HepG2 (cell line): ENCODE results near the gene MTHFSD. TPM values are rescaled to one million over a fixed set of nuclear protein-coding genes. Genes with fewer than 3 reads are reported as not detected.
A peak's percentile ranks its signal among the peaks of the same experiment; 100 is the strongest.

Experiments
- ATF7-NPFF ChIP-seq: sonication (generic); formaldehyde crosslinking; IDR thresholded peaks from 2 replicates; pipeline ENCODE4 v1.8.1; 2023; ENCODE audit warnings: mild to moderate bottlenecking, low read depth, missing genetic modification reagents, moderate library complexity
- ATM ChIP-seq: fragments of 450-650 bp; IDR thresholded peaks from 2 replicates; pipeline ENCODE4 v1.7.1; 2017; ENCODE audit warnings: mild to moderate bottlenecking, borderline replicate concordance
- FOXO1 ChIP-seq: sonication (generic); formaldehyde crosslinking; IDR thresholded peaks from 2 replicates; pipeline ENCODE4 v1.4.0; 2020; ENCODE audit warnings: missing genetic modification reagents
- GABPA ChIP-seq, 2 experiments: IDR thresholded peaks; 2 replicates each; pipeline ENCODE4 v1.6.1; 2011 to 2016; ENCODE audit warnings: low read depth in 2 of 2, low read length in 1 of 2, missing biosample characterization in 1 of 2, missing genetic modification characterization in 1 of 2
- RFXANK ChIP-seq: IDR thresholded peaks from 2 replicates; pipeline ENCODE4 v1.6.1; 2016
- RXRB ChIP-seq: IDR thresholded peaks from 2 replicates; pipeline ENCODE4 v1.6.1; 2016; ENCODE audit warnings: borderline replicate concordance, missing genetic modification reagents, missing compliant biosample characterization
- SYNCRIP ChIP-seq: fragments of 200-400 bp; formaldehyde crosslinking; IDR thresholded peaks from 2 replicates; pipeline ENCODE4 v1.6.1; 2018; ENCODE audit warnings: mild to moderate bottlenecking, low read depth, low read length; ENCODE audit not compliant: insufficient read depth
- WIZ ChIP-seq: sonication (generic); formaldehyde crosslinking; IDR thresholded peaks from 2 replicates; pipeline ENCODE4 v1.5.1; 2020; ENCODE audit warnings: mild to moderate bottlenecking, missing genetic modification reagents
- ZNF121 ChIP-seq: sonication (generic); formaldehyde crosslinking; IDR thresholded peaks from 2 replicates; pipeline ENCODE4 v1.5.0; 2020; ENCODE audit warnings: mild to moderate bottlenecking, missing genetic modification reagents
- ZNF562 ChIP-seq: sonication (generic); formaldehyde crosslinking; IDR thresholded peaks from 2 replicates; pipeline ENCODE4 v1.8.0; 2022; ENCODE audit warnings: missing genetic modification reagents, borderline replicate concordance
- ZNF782 ChIP-seq: sonication (generic); formaldehyde crosslinking; IDR thresholded peaks from 2 replicates; pipeline ENCODE4 v1.4.0; 2020; ENCODE audit warnings: missing genetic modification reagents, mild to moderate bottlenecking, borderline replicate concordance
- ZNF790 ChIP-seq: sonication (generic); formaldehyde crosslinking; IDR thresholded peaks from 2 replicates; pipeline ENCODE4 v1.8.0; 2022; ENCODE audit warnings: missing genetic modification reagents, mild to moderate bottlenecking, borderline replicate concordance
- polyA plus RNA-seq, 8 experiments: library from polyadenylated mRNA; depleted of rRNA in 3 of 8; stranded (reverse) in 7 of 8; unstranded in 1 of 8; fragments of >200 nt; fragmentation: Illumina TruSeq in 4 of 8; extraction: Trizol in 4 of 8; gene quantifications; 2 replicates each; pipeline versions ENCODE4 v1.2.1 to v1.2.3, GENCODE V29; 2011 to 2016; ENCODE audit warnings: low read depth in 4 of 8, missing spikeins in 1 of 8, mixed read lengths in 1 of 8; ENCODE audit not compliant: insufficient read depth in 1 of 8
- total RNA-seq, 5 experiments: library from RNA; depleted of rRNA; stranded (reverse); fragments of >200 nt; fragmentation: Illumina TruSeq; extraction: Trizol; gene quantifications; 2 replicates each; pipeline ENCODE4 v1.2.3, GENCODE V29; 2016; ENCODE audit warnings: low read depth in 1 of 5
- TF ChIP-seq, protein P1 (sequence below): sonication (generic); formaldehyde crosslinking; IDR thresholded peaks from 2 replicates; pipeline ENCODE4 v1.5.1; 2020; ENCODE audit warnings: mild to moderate bottlenecking, missing genetic modification reagents, borderline replicate concordance
- TF ChIP-seq, protein P2 (sequence below): sonication (generic); formaldehyde crosslinking; IDR thresholded peaks from 2 replicates; pipeline ENCODE4 v1.9.0; 2022; ENCODE audit warnings: missing genetic modification reagents, mild to moderate bottlenecking, borderline replicate concordance
- TF ChIP-seq, protein P3 (sequence below): IDR thresholded peaks from 2 replicates; pipeline ENCODE4 v1.4.0; 2020; ENCODE audit warnings: mild to moderate bottlenecking, missing genetic modification reagents
- TF ChIP-seq, protein P4 (sequence below): sonication (generic); formaldehyde crosslinking; IDR thresholded peaks from 2 replicates; pipeline ENCODE4 v1.5.1; 2020; ENCODE audit warnings: missing genetic modification reagents, mild to moderate bottlenecking, borderline replicate concordance

Gene MTHFSD
- total and polyA plus RNA-seq, 2 of the 13 experiments (the other 11 are each of a cell fraction or from before 2014, with no cell fraction given): 14.2 to 16.3 TPM

DNA sequence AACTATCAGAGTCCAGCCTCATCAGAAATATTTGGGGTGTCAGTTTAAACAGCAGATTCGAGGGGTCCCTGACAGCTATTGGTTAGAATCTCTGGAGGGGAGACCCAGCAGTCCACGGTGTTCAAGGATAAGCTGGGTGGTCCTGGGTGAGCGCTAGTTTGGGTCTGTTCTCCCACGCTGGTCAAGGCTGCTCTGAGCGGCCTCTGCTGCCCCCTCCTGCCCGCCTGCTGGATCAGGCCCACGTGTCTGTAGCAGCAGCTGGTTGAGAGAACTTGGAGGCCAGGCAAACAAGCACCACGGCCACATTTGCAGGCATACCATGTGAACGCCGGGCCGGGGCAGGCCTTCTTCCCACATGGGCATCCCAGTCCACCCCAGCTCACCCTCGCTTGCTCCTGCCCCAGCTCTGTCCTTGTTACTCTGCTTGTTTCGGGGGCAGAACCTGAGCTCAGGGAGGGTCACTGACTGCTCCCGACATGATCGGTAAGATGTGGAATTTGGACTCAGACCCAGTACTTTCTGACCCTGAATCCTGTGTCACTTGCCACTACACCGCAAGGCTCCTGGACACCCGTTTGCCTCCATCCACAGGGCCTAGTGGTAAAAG, 37.3 kb downstream of the MTHFSD start (continued):
- TF ChIP-seq, protein P1, sequence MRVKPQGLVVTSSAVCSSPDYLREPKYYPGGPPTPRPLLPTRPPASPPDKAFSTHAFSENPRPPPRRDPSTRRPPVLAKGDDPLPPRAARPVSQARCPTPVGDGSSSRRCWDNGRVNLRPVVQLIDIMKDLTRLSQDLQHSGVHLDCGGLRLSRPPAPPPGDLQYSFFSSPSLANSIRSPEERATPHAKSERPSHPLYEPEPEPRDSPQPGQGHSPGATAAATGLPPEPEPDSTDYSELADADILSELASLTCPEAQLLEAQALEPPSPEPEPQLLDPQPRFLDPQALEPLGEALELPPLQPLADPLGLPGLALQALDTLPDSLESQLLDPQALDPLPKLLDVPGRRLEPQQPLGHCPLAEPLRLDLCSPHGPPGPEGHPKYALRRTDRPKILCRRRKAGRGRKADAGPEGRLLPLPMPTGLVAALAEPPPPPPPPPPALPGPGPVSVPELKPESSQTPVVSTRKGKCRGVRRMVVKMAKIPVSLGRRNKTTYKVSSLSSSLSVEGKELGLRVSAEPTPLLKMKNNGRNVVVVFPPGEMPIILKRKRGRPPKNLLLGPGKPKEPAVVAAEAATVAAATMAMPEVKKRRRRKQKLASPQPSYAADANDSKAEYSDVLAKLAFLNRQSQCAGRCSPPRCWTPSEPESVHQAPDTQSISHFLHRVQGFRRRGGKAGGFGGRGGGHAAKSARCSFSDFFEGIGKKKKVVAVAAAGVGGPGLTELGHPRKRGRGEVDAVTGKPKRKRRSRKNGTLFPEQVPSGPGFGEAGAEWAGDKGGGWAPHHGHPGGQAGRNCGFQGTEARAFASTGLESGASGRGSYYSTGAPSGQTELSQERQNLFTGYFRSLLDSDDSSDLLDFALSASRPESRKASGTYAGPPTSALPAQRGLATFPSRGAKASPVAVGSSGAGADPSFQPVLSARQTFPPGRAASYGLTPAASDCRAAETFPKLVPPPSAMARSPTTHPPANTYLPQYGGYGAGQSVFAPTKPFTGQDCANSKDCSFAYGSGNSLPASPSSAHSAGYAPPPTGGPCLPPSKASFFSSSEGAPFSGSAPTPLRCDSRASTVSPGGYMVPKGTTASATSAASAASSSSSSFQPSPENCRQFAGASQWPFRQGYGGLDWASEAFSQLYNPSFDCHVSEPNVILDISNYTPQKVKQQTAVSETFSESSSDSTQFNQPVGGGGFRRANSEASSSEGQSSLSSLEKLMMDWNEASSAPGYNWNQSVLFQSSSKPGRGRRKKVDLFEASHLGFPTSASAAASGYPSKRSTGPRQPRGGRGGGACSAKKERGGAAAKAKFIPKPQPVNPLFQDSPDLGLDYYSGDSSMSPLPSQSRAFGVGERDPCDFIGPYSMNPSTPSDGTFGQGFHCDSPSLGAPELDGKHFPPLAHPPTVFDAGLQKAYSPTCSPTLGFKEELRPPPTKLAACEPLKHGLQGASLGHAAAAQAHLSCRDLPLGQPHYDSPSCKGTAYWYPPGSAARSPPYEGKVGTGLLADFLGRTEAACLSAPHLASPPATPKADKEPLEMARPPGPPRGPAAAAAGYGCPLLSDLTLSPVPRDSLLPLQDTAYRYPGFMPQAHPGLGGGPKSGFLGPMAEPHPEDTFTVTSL: no peak
- TF ChIP-seq ATF7-NPFF (CRISPR knock-in tag) (no peak), ZNF782 (CRISPR knock-in tag) (no peak), ZNF790 (no peak), SYNCRIP (no peak), ZNF121 (CRISPR knock-in tag) (0 out of 2 replicates have a peak, but pooled peaks have one; percentile 28), RXRB (CRISPR knock-in tag) (no peak), FOXO1 (peak; percentile 37; the same call in 1 of the 2 replicates), GABPA (IDR thresholded peaks at IDR 0.05; ENCODE audit: low read depth, low read length) (no peak), GABPA (CRISPR knock-in tag; IDR thresholded peaks at IDR 0.05; ENCODE audit: low read depth) (no peak), WIZ (CRISPR knock-in tag) (no peak), RFXANK (CRISPR knock-in tag) (no peak), ATM (no peak), ZNF562 (CRISPR knock-in tag) (no peak)
- TF ChIP-seq, protein P2, sequence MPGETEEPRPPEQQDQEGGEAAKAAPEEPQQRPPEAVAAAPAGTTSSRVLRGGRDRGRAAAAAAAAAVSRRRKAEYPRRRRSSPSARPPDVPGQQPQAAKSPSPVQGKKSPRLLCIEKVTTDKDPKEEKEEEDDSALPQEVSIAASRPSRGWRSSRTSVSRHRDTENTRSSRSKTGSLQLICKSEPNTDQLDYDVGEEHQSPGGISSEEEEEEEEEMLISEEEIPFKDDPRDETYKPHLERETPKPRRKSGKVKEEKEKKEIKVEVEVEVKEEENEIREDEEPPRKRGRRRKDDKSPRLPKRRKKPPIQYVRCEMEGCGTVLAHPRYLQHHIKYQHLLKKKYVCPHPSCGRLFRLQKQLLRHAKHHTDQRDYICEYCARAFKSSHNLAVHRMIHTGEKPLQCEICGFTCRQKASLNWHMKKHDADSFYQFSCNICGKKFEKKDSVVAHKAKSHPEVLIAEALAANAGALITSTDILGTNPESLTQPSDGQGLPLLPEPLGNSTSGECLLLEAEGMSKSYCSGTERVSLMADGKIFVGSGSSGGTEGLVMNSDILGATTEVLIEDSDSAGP (CRISPR knock-in tag): peak; percentile 54; the same call in 1 of the 2 replicates
- TF ChIP-seq, protein P3, sequence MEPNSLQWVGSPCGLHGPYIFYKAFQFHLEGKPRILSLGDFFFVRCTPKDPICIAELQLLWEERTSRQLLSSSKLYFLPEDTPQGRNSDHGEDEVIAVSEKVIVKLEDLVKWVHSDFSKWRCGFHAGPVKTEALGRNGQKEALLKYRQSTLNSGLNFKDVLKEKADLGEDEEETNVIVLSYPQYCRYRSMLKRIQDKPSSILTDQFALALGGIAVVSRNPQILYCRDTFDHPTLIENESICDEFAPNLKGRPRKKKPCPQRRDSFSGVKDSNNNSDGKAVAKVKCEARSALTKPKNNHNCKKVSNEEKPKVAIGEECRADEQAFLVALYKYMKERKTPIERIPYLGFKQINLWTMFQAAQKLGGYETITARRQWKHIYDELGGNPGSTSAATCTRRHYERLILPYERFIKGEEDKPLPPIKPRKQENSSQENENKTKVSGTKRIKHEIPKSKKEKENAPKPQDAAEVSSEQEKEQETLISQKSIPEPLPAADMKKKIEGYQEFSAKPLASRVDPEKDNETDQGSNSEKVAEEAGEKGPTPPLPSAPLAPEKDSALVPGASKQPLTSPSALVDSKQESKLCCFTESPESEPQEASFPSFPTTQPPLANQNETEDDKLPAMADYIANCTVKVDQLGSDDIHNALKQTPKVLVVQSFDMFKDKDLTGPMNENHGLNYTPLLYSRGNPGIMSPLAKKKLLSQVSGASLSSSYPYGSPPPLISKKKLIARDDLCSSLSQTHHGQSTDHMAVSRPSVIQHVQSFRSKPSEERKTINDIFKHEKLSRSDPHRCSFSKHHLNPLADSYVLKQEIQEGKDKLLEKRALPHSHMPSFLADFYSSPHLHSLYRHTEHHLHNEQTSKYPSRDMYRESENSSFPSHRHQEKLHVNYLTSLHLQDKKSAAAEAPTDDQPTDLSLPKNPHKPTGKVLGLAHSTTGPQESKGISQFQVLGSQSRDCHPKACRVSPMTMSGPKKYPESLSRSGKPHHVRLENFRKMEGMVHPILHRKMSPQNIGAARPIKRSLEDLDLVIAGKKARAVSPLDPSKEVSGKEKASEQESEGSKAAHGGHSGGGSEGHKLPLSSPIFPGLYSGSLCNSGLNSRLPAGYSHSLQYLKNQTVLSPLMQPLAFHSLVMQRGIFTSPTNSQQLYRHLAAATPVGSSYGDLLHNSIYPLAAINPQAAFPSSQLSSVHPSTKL: 0 out of 2 replicates have a peak, but pooled peaks have one; percentile 19
- TF ChIP-seq, protein P4, sequence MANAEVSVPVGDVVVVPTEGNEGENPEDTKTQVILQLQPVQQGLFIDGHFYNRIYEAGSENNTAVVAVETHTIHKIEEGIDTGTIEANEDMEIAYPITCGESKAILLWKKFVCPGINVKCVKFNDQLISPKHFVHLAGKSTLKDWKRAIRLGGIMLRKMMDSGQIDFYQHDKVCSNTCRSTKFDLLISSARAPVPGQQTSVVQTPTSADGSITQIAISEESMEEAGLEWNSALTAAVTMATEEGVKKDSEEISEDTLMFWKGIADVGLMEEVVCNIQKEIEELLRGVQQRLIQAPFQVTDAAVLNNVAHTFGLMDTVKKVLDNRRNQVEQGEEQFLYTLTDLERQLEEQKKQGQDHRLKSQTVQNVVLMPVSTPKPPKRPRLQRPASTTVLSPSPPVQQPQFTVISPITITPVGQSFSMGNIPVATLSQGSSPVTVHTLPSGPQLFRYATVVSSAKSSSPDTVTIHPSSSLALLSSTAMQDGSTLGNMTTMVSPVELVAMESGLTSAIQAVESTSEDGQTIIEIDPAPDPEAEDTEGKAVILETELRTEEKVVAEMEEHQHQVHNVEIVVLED (CRISPR knock-in tag): no peak
